Aorta (tissue), 5 donors: Measurements from ENCODE around the gene ATP2B2. TPM values are rescaled to one million over a fixed set of nuclear protein-coding genes. Genes with fewer than 3 reads are reported as not detected.

Source experiments
- ATAC-seq: fragments of 200-7000 bp; cut with Tn5 transposase; one replicate; pipeline ENCODE4 v1.9.1; 2022; ENCODE audit warnings: moderate library complexity; ENCODE audit not compliant: low FRiP score
- DNase-seq, 2 donors: peaks; one replicate each; pipeline ENCODE4 v3.0.0-alpha.2; 2020
- H3K27ac ChIP-seq, 2 donors: one replicate each; pipeline ENCODE4 v1.5.1; 2013; ENCODE audit warnings: low read length in 2 of 2, mild to moderate bottlenecking in 2 of 2, moderate library complexity in 2 of 2, control low read depth in 1 of 2, inconsistent platforms in 1 of 2, low read depth in 1 of 2
- H3K27me3 ChIP-seq, 2 donors: one replicate each; pipeline ENCODE4 v1.6.1; 2013; ENCODE audit warnings: control low read depth in 1 of 2, low read length in 1 of 2, mild to moderate bottlenecking in 1 of 2, moderate library complexity in 1 of 2; ENCODE audit not compliant: insufficient read depth in 2 of 2, control insufficient read depth in 1 of 2
- H3K36me3 ChIP-seq, 2 donors: one replicate each; pipeline ENCODE4 v1.6.1; 2013; ENCODE audit warnings: control low read depth in 1 of 2, low read length in 1 of 2, mild to moderate bottlenecking in 1 of 2; ENCODE audit not compliant: insufficient read depth in 2 of 2, control insufficient read depth in 1 of 2
- H3K4me1 ChIP-seq, 2 donors: one replicate each; pipeline ENCODE4 v1.6.1; 2013; ENCODE audit warnings: low read length in 2 of 2, control low read depth in 1 of 2, mild to moderate bottlenecking in 1 of 2, moderate library complexity in 1 of 2; ENCODE audit not compliant: insufficient read depth in 2 of 2, control insufficient read depth in 1 of 2
- H3K4me3 ChIP-seq, 2 donors: one replicate each; pipeline ENCODE4 v1.5.1; 2013; ENCODE audit warnings: low read length in 2 of 2, control low read depth in 1 of 2, mild to moderate bottlenecking in 1 of 2
- H3K9me3 ChIP-seq: one replicate; pipeline ENCODE4 v1.6.1; 2013; ENCODE audit warnings: mild to moderate bottlenecking, low read length; ENCODE audit not compliant: control insufficient read depth
- WGBS, 2 donors: extraction: QIAGEN DNeasy Blood & Tissue Kit; methylation state at CpG; one replicate each; pipeline ENCODE4 v1.1.7; 2013; 5-methylcytosine and 5-hydroxymethylcytosine counted together
- intact Hi-C, 2 donors: fragments of 100-400 bp; cut with DNase I; formaldehyde crosslinking; loops; one replicate each; pipeline versions ENCODE4 v1.14.2 to v1.15.0; 2022
- polyA plus RNA-seq, 2 donors: library from polyadenylated mRNA; stranded (reverse); fragments of 200-250 nt; gene quantifications; one replicate each; pipeline ENCODE4 v1.2.3, GENCODE V29; 2013
- total RNA-seq, 2 donors: library from RNA; stranded (reverse); fragmentation: NEBNext Ultra II Directional; extraction: Animal tissue kit (Norgen Biotek cat#: 25700); gene quantifications; one replicate each; pipeline ENCODE4 v1.2.1, GENCODE V29; 2021
- donor health status: healthy with polysubstance abuse.
- donor health status: Bipolar disorder and iron deficiency.
- donor health status: DM: no; HTN: no; CAD: no.
- donor health status: DM: no; HTN: no; CAD: no.
- donor health status: DM: yes; HTN: yes; CAD: no.

The ATP2B2 gene
- total and polyA plus RNA-seq, 4 donors = 0.29 to 0.30 TPM; not detected in 2

DNA sequence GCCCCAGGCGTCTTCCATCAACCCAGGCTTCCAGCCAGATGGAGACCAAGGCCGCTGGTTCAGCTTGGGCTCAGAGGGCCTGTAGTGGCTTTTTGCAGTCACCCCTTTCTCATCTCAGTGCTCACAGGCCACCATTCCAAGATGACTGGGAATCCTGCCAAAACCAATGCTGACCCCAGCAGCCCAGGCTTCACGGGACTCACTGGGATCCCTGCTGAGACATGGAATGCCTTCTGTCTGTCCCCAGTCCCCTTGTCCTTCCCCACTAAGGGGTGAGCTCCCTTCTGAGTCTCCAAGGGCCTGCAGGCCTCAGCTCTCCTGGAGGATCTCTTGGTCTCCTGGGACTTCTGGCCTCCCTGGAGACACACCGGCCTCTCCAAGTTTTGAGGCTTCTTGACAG lies 107.0 kb downstream of the ATP2B2 start:
- WGBS, 2 donors = 47 to 54% methylated on average over 4 of the region's 4 CpGs
- no peak overlapping the region for H3K4me3 ChIP-seq
- H3K4me1 ChIP-seq = no peaks in the 10 kb centered on the region
- DNase-seq (no peak), ATAC-seq (no peak)
- no peaks in the 10 kb centered on the region for H3K27me3 ChIP-seq
- H3K9me3 ChIP-seq = no peaks in the 10 kb centered on the region
- H3K27ac ChIP-seq = no peak overlapping the region
- intact Hi-C loops = no loop called here
- no peaks in the 10 kb centered on the region for H3K36me3 ChIP-seq

DNA sequence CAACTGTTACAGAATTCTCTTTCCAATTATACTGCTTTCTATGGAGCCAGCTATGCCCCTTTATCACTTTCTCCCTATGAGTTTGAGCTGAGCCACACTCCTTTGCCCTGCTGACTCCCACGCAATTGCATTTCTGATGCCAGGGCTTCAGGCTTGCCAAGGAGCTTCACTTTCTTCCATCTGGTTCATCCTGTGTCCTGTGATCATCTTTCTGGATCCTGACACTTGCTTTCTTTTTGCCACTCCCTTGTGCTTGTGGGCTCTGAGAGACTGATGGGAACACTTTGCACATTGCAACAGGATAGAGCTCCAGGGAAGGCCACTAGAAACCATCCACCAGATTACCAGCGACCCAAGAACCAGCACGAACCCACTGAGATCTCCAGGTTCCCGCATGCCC lies 107.5 kb downstream of the ATP2B2 start:
- DNase-seq (no peak), ATAC-seq (no peak)
- H3K27me3 ChIP-seq = no peaks in the 10 kb centered on the region
- no peaks in the 10 kb centered on the region for H3K9me3 ChIP-seq
- H3K36me3 ChIP-seq = no peaks in the 10 kb centered on the region
- intact Hi-C loops = no loop called here
- no peaks in the 10 kb centered on the region for H3K4me1 ChIP-seq
- no peak overlapping the region for H3K27ac ChIP-seq
- no peak overlapping the region for H3K4me3 ChIP-seq
- WGBS, 2 donors = 84 to 89% methylated on average over 4 of the region's 4 CpGs

DNA sequence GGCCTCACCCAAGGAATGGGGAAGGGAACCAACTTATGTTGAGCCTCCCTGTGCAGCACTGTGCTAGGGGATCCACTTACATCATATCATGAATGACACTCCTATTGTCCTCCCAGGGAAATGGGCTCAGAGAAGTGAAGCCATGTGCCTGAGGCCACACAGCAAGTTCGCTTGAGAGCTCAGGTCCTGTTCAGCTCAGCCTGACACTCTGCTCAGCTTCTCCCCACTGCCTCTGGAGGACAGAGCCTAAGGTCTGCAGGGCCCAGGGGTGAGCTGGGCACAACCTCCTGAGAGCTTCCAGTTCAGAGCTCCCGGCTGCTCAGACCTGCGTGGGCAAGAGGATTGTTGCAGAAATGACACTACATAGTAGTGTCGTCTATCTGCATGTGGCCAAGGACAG lies 108.5 kb downstream of the ATP2B2 start:
- intact Hi-C loops = no loop called here

DNA sequence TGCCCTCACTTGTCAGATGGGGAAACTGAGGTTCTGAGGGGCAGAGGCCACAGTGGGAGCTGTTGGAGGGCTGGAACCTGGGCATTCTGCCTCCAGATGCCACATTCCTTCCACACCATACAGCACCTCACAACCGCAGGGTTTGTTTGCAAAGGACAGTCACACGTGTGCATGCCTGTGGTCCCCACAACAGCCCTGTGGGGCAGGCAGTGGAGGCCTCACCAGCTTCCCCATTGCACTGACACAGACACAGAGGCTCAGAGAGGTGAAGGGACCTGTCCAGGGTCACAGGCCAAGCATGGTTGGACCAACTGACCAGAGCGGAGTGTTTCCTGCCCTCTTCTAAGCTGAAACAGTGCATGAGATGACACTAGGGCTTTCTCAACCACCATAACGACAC lies 109.3 kb downstream of the ATP2B2 start:
- Histone ChIP-seq H3K27ac (no peak overlapping the region), H3K36me3 (no peaks in the 10 kb centered on the region), H3K27me3 (no peaks in the 10 kb centered on the region), H3K9me3 (no peaks in the 10 kb centered on the region), H3K4me1 (no peaks in the 10 kb centered on the region), H3K4me3 (no peak overlapping the region)
- 82 to 84% methylated on average over 4 of the region's 4 CpGs for WGBS, 2 donors
- DNase-seq (no peak), ATAC-seq (no peak)
- intact Hi-C loops = no loop called here

More for the DNA sequence above, 108.5 kb downstream of the ATP2B2 start:
- no peaks in the 10 kb centered on the region for H3K4me1 ChIP-seq
- H3K36me3 ChIP-seq = no peaks in the 10 kb centered on the region
- ATAC-seq = no peak
- 88 to 90% methylated on average over 4 of the region's 4 CpGs for WGBS, 2 donors
- no peaks in the 10 kb centered on the region for H3K27me3 ChIP-seq
- no peak overlapping the region for H3K4me3 ChIP-seq
- no peak for DNase-seq
- H3K27ac ChIP-seq = no peak overlapping the region
- no peaks in the 10 kb centered on the region for H3K9me3 ChIP-seq

DNA sequence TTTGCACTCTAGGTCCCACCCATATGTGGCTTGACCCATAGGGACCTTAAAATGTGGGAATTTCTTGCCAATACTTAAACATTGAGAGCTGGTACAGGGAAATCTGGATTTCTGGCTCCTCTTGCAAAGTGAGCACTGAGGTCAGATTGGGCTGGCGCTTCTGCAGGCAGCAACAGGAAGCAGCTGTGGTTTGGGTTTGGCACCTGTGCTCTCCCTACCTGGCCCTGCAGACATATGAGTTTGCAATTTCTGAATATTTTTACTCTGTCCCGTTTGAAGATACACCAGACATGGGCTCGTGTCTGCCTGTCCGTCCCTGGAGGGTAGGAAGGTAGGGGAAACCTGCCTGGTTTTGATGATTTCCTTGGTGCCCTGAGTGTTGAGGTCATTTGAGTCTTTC lies 109.7 kb downstream of the ATP2B2 start:
- 86 to 88% methylated on average over 4 of the region's 4 CpGs for WGBS, 2 donors
- H3K27me3 ChIP-seq = no peaks in the 10 kb centered on the region
- H3K27ac ChIP-seq = no peak overlapping the region
- intact Hi-C loops = no loop called here
- DNase-seq = no peak
- no peak for ATAC-seq
- no peak overlapping the region for H3K4me3 ChIP-seq
- H3K9me3 ChIP-seq = no peaks in the 10 kb centered on the region
- H3K36me3 ChIP-seq = no peaks in the 10 kb centered on the region
- no peaks in the 10 kb centered on the region for H3K4me1 ChIP-seq

DNA sequence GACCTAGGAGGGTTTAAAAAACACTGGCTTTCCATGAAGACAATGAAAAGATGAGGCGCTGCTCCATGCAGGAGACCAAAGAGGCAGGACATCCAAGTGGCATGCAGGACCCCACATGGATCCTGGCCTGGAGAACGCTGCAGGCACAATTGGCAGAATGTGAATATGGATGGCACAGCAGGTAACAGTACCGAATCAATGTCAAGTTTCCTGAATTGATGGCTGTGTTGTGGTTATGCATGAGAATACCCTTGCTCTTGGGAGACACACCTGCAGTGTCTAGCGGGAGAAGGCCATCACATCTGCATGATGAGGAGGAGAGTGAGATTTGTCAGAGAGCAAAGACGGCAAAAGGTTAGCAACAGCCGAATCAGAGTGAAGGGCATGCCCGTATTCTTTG lies 110.2 kb downstream of the ATP2B2 start:
- no peaks in the 10 kb centered on the region for H3K27me3 ChIP-seq
- H3K4me1 ChIP-seq = no peaks in the 10 kb centered on the region
- no peak for ATAC-seq
- H3K36me3 ChIP-seq = no peaks in the 10 kb centered on the region
- 81 to 83% methylated on average over 7 of the region's 7 CpGs for WGBS, 2 donors
- intact Hi-C loops = no loop called here
- no peak overlapping the region for H3K27ac ChIP-seq
- no peak overlapping the region for H3K4me3 ChIP-seq
- no peak for DNase-seq
- no peaks in the 10 kb centered on the region for H3K9me3 ChIP-seq

DNA sequence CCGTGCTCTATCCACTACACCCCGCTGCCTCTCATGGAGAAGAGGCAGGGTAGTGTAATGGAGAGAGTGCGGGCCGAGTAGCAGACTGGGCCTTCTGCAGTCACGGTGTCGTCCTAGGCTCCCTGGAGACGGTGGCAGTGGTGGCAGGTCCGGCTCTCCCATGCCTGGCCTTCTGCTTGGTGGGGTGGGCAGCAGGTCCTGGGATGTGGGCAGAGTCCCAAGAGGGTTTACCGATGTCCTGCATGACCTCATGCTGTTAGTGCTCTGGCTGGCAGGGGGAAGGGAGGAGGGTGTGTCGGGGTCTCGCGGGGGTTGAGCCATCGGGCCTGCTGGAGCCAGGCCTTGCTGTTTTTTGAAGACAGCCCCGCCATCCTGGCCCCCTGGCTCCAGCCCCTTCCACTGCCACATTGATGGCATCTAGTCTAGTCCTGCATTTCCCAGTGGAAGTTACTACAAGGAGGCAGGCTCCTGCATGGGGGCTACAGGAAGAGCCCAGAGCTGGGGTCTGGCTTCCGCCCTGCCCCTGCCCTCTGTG lies 110.8 kb downstream of the ATP2B2 start:
- DNase-seq = no peak
- 76 to 79% methylated on average over 15 of the region's 15 CpGs for WGBS, 2 donors
- no peak overlapping the region for H3K4me3 ChIP-seq
- H3K36me3 ChIP-seq = no peaks in the 10 kb centered on the region
- H3K9me3 ChIP-seq = no peaks in the 10 kb centered on the region
- H3K27ac ChIP-seq = no peak overlapping the region
- no peak for ATAC-seq
- H3K4me1 ChIP-seq = no peaks in the 10 kb centered on the region
- H3K27me3 ChIP-seq = no peaks in the 10 kb centered on the region
- intact Hi-C loops = no loop called here

DNA sequence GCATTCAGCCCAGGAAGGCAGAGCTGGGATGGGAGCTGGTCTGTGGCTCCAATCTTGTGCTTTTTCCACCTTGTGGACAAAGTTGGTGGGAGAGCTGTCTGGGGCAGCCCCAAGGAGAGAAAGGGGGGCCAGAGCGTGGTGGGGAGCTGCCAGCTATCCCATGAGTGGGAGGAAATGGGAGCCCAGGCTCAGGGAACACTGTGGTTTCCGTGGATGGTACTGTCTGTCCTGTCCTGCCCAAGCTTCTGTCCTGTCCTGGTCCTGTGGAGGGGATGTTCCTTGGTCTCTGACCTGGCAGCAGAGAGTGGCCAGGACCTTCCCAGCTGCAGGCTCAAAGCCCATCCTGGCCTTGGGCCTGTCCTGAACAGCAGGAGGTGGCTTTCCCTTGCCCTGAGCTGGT lies 111.9 kb downstream of the ATP2B2 start:
- no peak for DNase-seq
- Histone ChIP-seq H3K4me1 (no peaks in the 10 kb centered on the region), H3K4me3 (no peak overlapping the region), H3K9me3 (peaks cover under 1% of the 10 kb centered on the region), H3K27me3 (no peaks in the 10 kb centered on the region), H3K27ac (no peak overlapping the region), H3K36me3 (no peaks in the 10 kb centered on the region)
- WGBS, 2 donors = 59 to 68% methylated on average over 2 of the region's 2 CpGs
- no peak for ATAC-seq
- intact Hi-C loops = no loop called here

DNA sequence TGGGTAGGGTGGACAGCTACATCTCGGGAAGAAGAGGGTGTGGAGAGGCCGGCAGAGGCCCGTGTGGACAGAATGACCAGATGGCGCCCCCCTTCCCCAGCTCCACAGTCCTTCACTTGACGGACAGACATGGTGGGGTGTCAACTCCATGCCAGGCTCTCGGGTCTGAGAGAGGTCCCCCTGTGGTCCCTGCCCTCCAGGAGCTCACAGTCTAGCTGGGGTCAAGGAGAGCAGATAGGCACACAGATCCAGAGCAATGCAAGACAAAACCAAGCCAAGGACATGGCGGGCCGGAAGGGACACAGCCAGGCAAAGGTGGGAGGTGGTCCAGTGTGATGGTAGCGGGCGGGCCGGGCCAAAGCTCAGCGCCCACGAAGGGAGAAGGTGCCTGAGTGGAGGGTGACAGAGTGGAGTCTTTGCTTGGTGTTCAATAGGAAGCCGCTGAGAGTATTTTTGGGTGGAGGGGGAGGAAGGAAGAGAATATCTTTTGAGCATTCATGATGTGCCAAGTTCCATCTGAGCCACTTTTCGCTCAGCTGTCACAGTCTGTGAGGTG lies 112.4 kb downstream of the ATP2B2 start:
- no peak for ATAC-seq
- DNase-seq = no peak
- 88% methylated on average over 15 of the region's 15 CpGs for WGBS, 2 donors

More for the DNA sequence above, 112.4 kb downstream of the ATP2B2 start:
- Histone ChIP-seq H3K27ac (no peak overlapping the region), H3K9me3 (peaks cover 5% of the 10 kb centered on the region), H3K27me3 (no peaks in the 10 kb centered on the region), H3K4me1 (no peaks in the 10 kb centered on the region), H3K4me3 (no peak overlapping the region), H3K36me3 (no peaks in the 10 kb centered on the region)
- intact Hi-C loops = no loop called here
